GM04503 (cell line): ENCODE results near the gene ADAT3.
A peak's percentile ranks its signal among the peaks of the same experiment; 100 is the strongest.

ENCODE experiments used
- DNase-seq: peaks from one replicate; pipeline ENCODE4 v3.0.0-alpha.2; 2012; ENCODE audit warnings: low read depth

Gene ADAT3

GRCh38 chr19:1905110-1905862 lies at the start of gene ADAT3, which contains the start of gene SCAMP4:
Gene ADAT3 (plus strand): TSS chr19:1905399. CDS start chr19:1912048, 6,649 bp downstream.
Gene SCAMP4 (plus strand): TSS chr19:1905399. CDS start chr19:1915020, 9,621 bp downstream.
- DNase-seq, result peak; percentile 87

- DNase-seq, result no peak
Observed at GRCh38 chr19:1855828-1856255, 49.4 kb upstream of the ADAT3 start.

GRCh38 chr19:1856345-1856697 lies 48.9 kb upstream of the ADAT3 start:
- no peak for DNase-seq

GRCh38 chr19:1856698-1857603 lies 48.2 kb upstream of the ADAT3 start:
- no peak for DNase-seq

GRCh38 chr19:1857648-1858326 lies 47.4 kb upstream of the ADAT3 start:
- DNase-seq, result no peak

- DNase-seq, result no peak
Observed at GRCh38 chr19:1858412-1859081, 46.7 kb upstream of the ADAT3 start.

GRCh38 chr19:1859331-1859781 lies 45.8 kb upstream of the ADAT3 start:
- DNase-seq, result no peak

GRCh38 chr19:1860042-1860775 lies 45.0 kb upstream of the ADAT3 start:
- DNase-seq, result no peak

GRCh38 chr19:1860821-1861598 lies 44.2 kb upstream of the ADAT3 start:
- no peak for DNase-seq

GRCh38 chr19:1861599-1862031 lies 43.6 kb upstream of the ADAT3 start:
- no peak for DNase-seq

- DNase-seq, result no peak
Observed at GRCh38 chr19:1862068-1862423, 43.2 kb upstream of the ADAT3 start.

GRCh38 chr19:1862424-1863327 lies 42.5 kb upstream of the ADAT3 start:
- DNase-seq, result no peak

GRCh38 chr19:1863328-1863637 lies 41.9 kb upstream of the ADAT3 start, which contains the start of gene KLF16:
Gene KLF16 (minus strand): TSS chr19:1863579. CDS start chr19:1863497, 82 bp downstream.
- no peak for DNase-seq

GRCh38 chr19:1863638-1864479 lies 41.3 kb upstream of the ADAT3 start:
- DNase-seq, result no peak

GRCh38 chr19:1864480-1865171 lies 40.6 kb upstream of the ADAT3 start:
- no peak for DNase-seq

GRCh38 chr19:1865172-1866010 lies 39.8 kb upstream of the ADAT3 start:
- no peak for DNase-seq
